GM19463 (cell line): ENCODE measurements around the gene CLCN4.

ENCODE experiments used
- ATAC-seq: cut with Tn5 transposase; IDR thresholded peaks from one replicate; pipeline ENCODE4 v1.9.1; 2021; ENCODE audit warnings: mild to moderate bottlenecking, moderate library complexity; ENCODE audit not compliant: unreplicated experiment

The CLCN4 gene

GRCh38 chrX:10156199-10157031 lies at the start of gene CLCN4:
Gene CLCN4 (plus strand): TSS chrX:10156975. CDS start chrX:10185033, 28,058 bp downstream.
- ATAC-seq = peak; percentile 53

GRCh38 chrX:10107483-10107882 lies 49.3 kb upstream of the CLCN4 start:
- no peak for ATAC-seq

- no peak for ATAC-seq
These were observed 48.5 kb upstream of the CLCN4 start for GRCh38 chrX:10108288-10108687.

GRCh38 chrX:10109695-10110094 lies 47.1 kb upstream of the CLCN4 start:
- ATAC-seq = no peak

- ATAC-seq = peak; percentile 0
These were observed 46.3 kb upstream of the CLCN4 start for GRCh38 chrX:10110316-10110935.

- ATAC-seq = peak; percentile 23
These were observed 45.8 kb upstream of the CLCN4 start for GRCh38 chrX:10110984-10111363.

GRCh38 chrX:10111364-10112148 lies 45.2 kb upstream of the CLCN4 start:
- peak; percentile 38 for ATAC-seq

GRCh38 chrX:10112510-10112909 lies 44.3 kb upstream of the CLCN4 start:
- ATAC-seq = peak; percentile 38

- ATAC-seq = no peak
These were observed 41.7 kb upstream of the CLCN4 start for GRCh38 chrX:10115082-10115481.

- no peak for ATAC-seq
These were observed 39.5 kb upstream of the CLCN4 start for GRCh38 chrX:10117301-10117700.

- no peak for ATAC-seq
These were observed 38.9 kb upstream of the CLCN4 start for GRCh38 chrX:10117864-10118377.

GRCh38 chrX:10118530-10118929 lies 38.2 kb upstream of the CLCN4 start:
- ATAC-seq = no peak

GRCh38 chrX:10119399-10119990 lies 37.3 kb upstream of the CLCN4 start:
- ATAC-seq = peak; percentile 41

- ATAC-seq = no peak
These were observed 36.4 kb upstream of the CLCN4 start for GRCh38 chrX:10120331-10120730.

GRCh38 chrX:10120828-10121227 lies 35.9 kb upstream of the CLCN4 start:
- ATAC-seq = no peak

- peak; percentile 81 for ATAC-seq
These were observed 35.0 kb upstream of the CLCN4 start for GRCh38 chrX:10121787-10122186.

GRCh38 chrX:10124506-10125247 lies 32.1 kb upstream of the CLCN4 start:
- no peak for ATAC-seq

- no peak for ATAC-seq
These were observed 31.5 kb upstream of the CLCN4 start for GRCh38 chrX:10125248-10125615.

- ATAC-seq = no peak
These were observed 30.7 kb upstream of the CLCN4 start for GRCh38 chrX:10126044-10126443.

- ATAC-seq = no peak
These were observed 29.9 kb upstream of the CLCN4 start for GRCh38 chrX:10126834-10127233.
